Fibroblast of lung (primary cell): Measurements from ENCODE around the gene NEK4. TPM values are rescaled to one million over a fixed set of nuclear protein-coding genes. Genes with fewer than 3 reads are reported as not detected.

Source experiments
- DNase-seq, 2 donors: peaks; one replicate each; pipeline versions ENCODE4 v3.0.0 to v3.0.0-alpha.2; 2010; ENCODE audit warnings: low read depth in 2 of 2
- H2AFZ ChIP-seq: 2 replicates; pipeline ENCODE4 v1.5.1; 2012; ENCODE audit warnings: low read length, control low read depth, inconsistent platforms
- H3K27ac ChIP-seq: 2 replicates; pipeline ENCODE4 v1.5.1; 2011; ENCODE audit warnings: low read length, control low read depth; ENCODE audit not compliant: insufficient read depth
- H3K27me3 ChIP-seq: 2 replicates; pipeline ENCODE4 v1.5.1; 2011; ENCODE audit warnings: mild to moderate bottlenecking, low read length; ENCODE audit not compliant: control insufficient read depth, insufficient read depth
- H3K36me3 ChIP-seq: 2 replicates; pipeline ENCODE4 v1.5.1; 2011; ENCODE audit warnings: low read length; ENCODE audit not compliant: control insufficient read depth, insufficient read depth
- H3K4me1 ChIP-seq: 2 replicates; pipeline ENCODE4 v1.5.1; 2011; ENCODE audit warnings: low read length; ENCODE audit not compliant: control insufficient read depth, insufficient read depth; ENCODE audit errors: extremely low read depth
- H3K4me2 ChIP-seq: 2 replicates; pipeline ENCODE4 v1.5.1; 2011; ENCODE audit warnings: low read length, control low read depth; ENCODE audit not compliant: insufficient read depth; ENCODE audit errors: extremely low read depth
- H3K4me3 ChIP-seq, 4 experiments: fragments of 200-600 bp in 1 of 4; sonication (generic) in 1 of 4; replicated peaks in 1 of 4; 2 replicates each; pipeline ENCODE4 v1.5.1; 2011 to 2016; ENCODE audit warnings: low read length in 4 of 4, low read depth in 3 of 4, mild to moderate bottlenecking in 3 of 4, control low read depth in 2 of 4, inconsistent platforms in 1 of 4, mixed read lengths in 1 of 4; ENCODE audit not compliant: insufficient read depth in 1 of 4; ENCODE audit errors: control extremely low read depth in 1 of 4
- H3K79me2 ChIP-seq: 2 replicates; pipeline ENCODE4 v1.5.1; 2012; ENCODE audit warnings: mild to moderate bottlenecking, low read length, inconsistent platforms; ENCODE audit not compliant: control insufficient read depth, insufficient read depth
- H3K9ac ChIP-seq: 2 replicates; pipeline ENCODE4 v1.5.1; 2011; ENCODE audit warnings: mild to moderate bottlenecking, low read length, control low read depth; ENCODE audit not compliant: insufficient read depth
- H3K9me3 ChIP-seq: 2 replicates; pipeline ENCODE4 v1.5.1; 2012; ENCODE audit warnings: low read depth, low read length; ENCODE audit not compliant: control insufficient read depth, insufficient read depth
- H4K20me1 ChIP-seq: 2 replicates; pipeline ENCODE4 v1.5.1; 2011; ENCODE audit warnings: low read length; ENCODE audit not compliant: control insufficient read depth, insufficient read depth; ENCODE audit errors: extremely low read depth
- EZH2 ChIP-seq: IDR thresholded peaks from 2 replicates; pipeline ENCODE4 v1.5.1; 2012; ENCODE audit warnings: low read length, control low read depth, mild to moderate bottlenecking; ENCODE audit errors: missing control alignments
- polyA plus RNA-seq, 2 donors: library from polyadenylated mRNA; depleted of rRNA in 1 of 2; stranded (reverse) in 1 of 2; unstranded in 1 of 2; fragments of >200 nt; gene quantifications; 2 replicates each; pipeline ENCODE4 v1.2.1, GENCODE V29; 2011 to 2012; ENCODE audit warnings: missing spikeins in 1 of 2
- total RNA-seq: library from RNA; depleted of rRNA; stranded (reverse); fragments of >200 nt; gene quantifications from 2 replicates; pipeline ENCODE4 v1.2.1, GENCODE V29; 2014
- TF ChIP-seq, protein P1 (sequence below), 2 donors: IDR thresholded peaks in 1 of 2; conservative IDR thresholded peaks in 1 of 2; 1 replicate in 1 of 2; 2 replicates in 1 of 2; pipeline ENCODE4 v1.5.1; 2011 to 2012; ENCODE audit warnings: low read length in 2 of 2, control low read depth in 1 of 2, inconsistent platforms in 1 of 2, low read depth in 1 of 2, mild to moderate bottlenecking in 1 of 2

Gene NEK4
- total and polyA plus RNA-seq, 2 donors (not counting 1 experiment from before 2014, with no cell fraction given): 16.0 to 24.9 TPM

DNA sequence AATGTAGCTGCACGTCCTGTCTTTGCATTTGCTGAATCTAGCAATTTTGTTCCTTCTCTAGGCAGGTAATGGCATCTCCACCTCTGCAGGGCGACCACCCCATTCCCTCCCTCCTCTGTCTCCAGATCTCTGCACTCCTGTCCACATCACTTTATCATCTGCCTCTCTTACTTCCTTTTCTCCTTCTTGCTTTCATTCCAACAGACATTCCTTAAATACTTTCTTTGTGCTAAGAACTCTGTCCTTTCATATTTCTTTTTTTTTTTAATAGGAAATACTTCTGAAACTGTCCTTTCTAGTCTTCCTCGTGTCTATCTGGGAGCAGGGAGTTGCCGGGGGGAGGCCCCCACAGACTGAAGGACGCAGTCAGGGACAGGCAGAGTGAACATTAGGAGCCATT, 31.1 kb upstream of the NEK4 start:
- Histone ChIP-seq H3K36me3 (no peaks in the 10 kb centered on the region), H4K20me1 (no peaks in the 10 kb centered on the region), H2AFZ (no peak overlapping the region), H3K27me3 (no peaks in the 10 kb centered on the region), H3K9ac (no peak overlapping the region), H3K27ac (no peak overlapping the region), H3K4me3 (no peak overlapping the region), H3K79me2 (no peaks in the 10 kb centered on the region), H3K9me3 (no peaks in the 10 kb centered on the region), H3K4me1 (no peaks in the 10 kb centered on the region), H3K4me2 (no peak overlapping the region)
- TF ChIP-seq, protein P1, sequence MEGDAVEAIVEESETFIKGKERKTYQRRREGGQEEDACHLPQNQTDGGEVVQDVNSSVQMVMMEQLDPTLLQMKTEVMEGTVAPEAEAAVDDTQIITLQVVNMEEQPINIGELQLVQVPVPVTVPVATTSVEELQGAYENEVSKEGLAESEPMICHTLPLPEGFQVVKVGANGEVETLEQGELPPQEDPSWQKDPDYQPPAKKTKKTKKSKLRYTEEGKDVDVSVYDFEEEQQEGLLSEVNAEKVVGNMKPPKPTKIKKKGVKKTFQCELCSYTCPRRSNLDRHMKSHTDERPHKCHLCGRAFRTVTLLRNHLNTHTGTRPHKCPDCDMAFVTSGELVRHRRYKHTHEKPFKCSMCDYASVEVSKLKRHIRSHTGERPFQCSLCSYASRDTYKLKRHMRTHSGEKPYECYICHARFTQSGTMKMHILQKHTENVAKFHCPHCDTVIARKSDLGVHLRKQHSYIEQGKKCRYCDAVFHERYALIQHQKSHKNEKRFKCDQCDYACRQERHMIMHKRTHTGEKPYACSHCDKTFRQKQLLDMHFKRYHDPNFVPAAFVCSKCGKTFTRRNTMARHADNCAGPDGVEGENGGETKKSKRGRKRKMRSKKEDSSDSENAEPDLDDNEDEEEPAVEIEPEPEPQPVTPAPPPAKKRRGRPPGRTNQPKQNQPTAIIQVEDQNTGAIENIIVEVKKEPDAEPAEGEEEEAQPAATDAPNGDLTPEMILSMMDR (conservative IDR thresholded peaks at IDR 0.05 in 1 of 2, IDR thresholded peaks at IDR 0.05 in 1 of 2; ENCODE audit: low read depth in 1 of 2, low read length in 2 of 2): no peak
- no peak for TF ChIP-seq EZH2
- peak in 1 of 2 donors; percentile 31 for DNase-seq

DNA sequence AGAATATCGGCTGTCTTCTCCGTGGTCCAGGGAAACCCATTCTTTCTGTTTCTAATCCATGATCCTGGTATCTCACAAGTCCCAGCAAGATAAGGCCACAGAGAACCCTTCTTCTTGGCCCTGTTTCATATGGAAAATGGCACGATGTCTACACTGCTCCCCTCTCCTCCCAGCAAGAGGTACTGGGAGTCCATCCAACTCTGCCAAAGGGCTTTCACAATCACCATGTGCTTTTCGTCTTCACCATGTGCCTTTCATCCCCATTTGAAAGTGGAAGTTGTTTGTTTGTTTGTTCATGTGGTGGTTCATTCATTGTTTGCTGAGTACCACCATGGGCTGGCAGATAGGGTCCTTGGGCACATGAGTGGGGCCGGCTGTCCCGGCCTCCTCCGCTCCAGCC, 29.3 kb upstream of the NEK4 start:
- no peaks in the 10 kb centered on the region for H3K4me1 ChIP-seq
- peak in 1 of 2 donors; percentile 22 for DNase-seq
- H4K20me1 ChIP-seq: no peaks in the 10 kb centered on the region
- no peak overlapping the region for H2AFZ ChIP-seq
- TF ChIP-seq, protein P1 (conservative IDR thresholded peaks at IDR 0.05 in 1 of 2, IDR thresholded peaks at IDR 0.05 in 1 of 2; ENCODE audit: low read depth in 1 of 2, low read length in 2 of 2): no peak
- no peak for TF ChIP-seq EZH2
- no peaks in the 10 kb centered on the region for H3K79me2 ChIP-seq
- H3K9me3 ChIP-seq: no peaks in the 10 kb centered on the region
- no peaks in the 10 kb centered on the region for H3K36me3 ChIP-seq
- no peak overlapping the region for H3K27ac ChIP-seq
- H3K27me3 ChIP-seq: no peaks in the 10 kb centered on the region
- H3K4me3 ChIP-seq: no peak overlapping the region
- no peak overlapping the region for H3K9ac ChIP-seq
- H3K4me2 ChIP-seq: no peak overlapping the region

- no peaks in the 10 kb centered on the region for H3K27me3 ChIP-seq
Observed at GRCh38 chr3:52798978-52799476, 28.3 kb upstream of the NEK4 start.

More at GRCh38 chr3:52798978-52799476, 28.3 kb upstream of the NEK4 start:
- Histone ChIP-seq H3K9me3 (no peaks in the 10 kb centered on the region), H3K9ac (no peak overlapping the region), H3K79me2 (no peaks in the 10 kb centered on the region), H3K4me2 (no peak overlapping the region), H2AFZ (no peak overlapping the region), H3K36me3 (no peaks in the 10 kb centered on the region), H3K4me3 (no peak overlapping the region), H4K20me1 (no peaks in the 10 kb centered on the region), H3K27ac (no peak overlapping the region), H3K4me1 (no peaks in the 10 kb centered on the region)
- no peak for TF ChIP-seq EZH2
- TF ChIP-seq, protein P1 (conservative IDR thresholded peaks at IDR 0.05 in 1 of 2, IDR thresholded peaks at IDR 0.05 in 1 of 2; ENCODE audit: low read depth in 1 of 2, low read length in 2 of 2): peak; percentile 15 to 41
- DNase-seq: no peak
